ES-I3 (cell line): ENCODE results near the gene KDELR3.

ENCODE experiments used
- H3K36me3 ChIP-seq: 2 replicates; pipeline ENCODE4 v1.6.1; 2013; ENCODE audit warnings: mild to moderate bottlenecking, low read length, control low read depth, moderate library complexity; ENCODE audit not compliant: insufficient read depth
- H3K4me1 ChIP-seq: 2 replicates; pipeline ENCODE4 v1.6.1; 2013; ENCODE audit warnings: mild to moderate bottlenecking, control low read depth, low read length; ENCODE audit not compliant: insufficient read depth
- H3K9ac ChIP-seq: 2 replicates; pipeline ENCODE4 v1.6.1; 2013; ENCODE audit warnings: low read depth, mild to moderate bottlenecking, low read length, moderate library complexity
- H3K9me3 ChIP-seq: 2 replicates; pipeline ENCODE4 v1.6.1; 2013; ENCODE audit warnings: mild to moderate bottlenecking, low read length, moderate library complexity; ENCODE audit not compliant: control insufficient read depth, insufficient read depth

The KDELR3 gene

GRCh38 chr22:38448945-38449745 is 18.8 kb upstream of the KDELR3 start:
- Histone ChIP-seq H3K4me1 (peaks cover 21% of the 10 kb centered on the region), H3K9me3 (no peaks in the 10 kb centered on the region), H3K9ac (no peak overlapping the region), H3K36me3 (no peaks in the 10 kb centered on the region)

GRCh38 chr22:38449776-38450175 is 18.1 kb upstream of the KDELR3 start:
- H3K9ac ChIP-seq = no peak overlapping the region

GRCh38 chr22:38450234-38450797 is 17.6 kb upstream of the KDELR3 start:
- H3K4me1 ChIP-seq = peaks cover 21% of the 10 kb centered on the region
- no peaks in the 10 kb centered on the region for H3K9me3 ChIP-seq
- H3K9ac ChIP-seq = no peak overlapping the region; the same call in 1 of the 2 replicates
- H3K36me3 ChIP-seq = no peaks in the 10 kb centered on the region

More at GRCh38 chr22:38449776-38450175, 18.1 kb upstream of the KDELR3 start:
- peaks cover 21% of the 10 kb centered on the region for H3K4me1 ChIP-seq
- no peaks in the 10 kb centered on the region for H3K36me3 ChIP-seq
- no peaks in the 10 kb centered on the region for H3K9me3 ChIP-seq

- no peaks in the 10 kb centered on the region for H3K9me3 ChIP-seq
- no peaks in the 10 kb centered on the region for H3K36me3 ChIP-seq
- peaks cover 21% of the 10 kb centered on the region for H3K4me1 ChIP-seq
- H3K9ac ChIP-seq = no peak overlapping the region
These were observed 16.5 kb upstream of the KDELR3 start for GRCh38 chr22:38451404-38451803.

GRCh38 chr22:38451864-38452263 is 16.0 kb upstream of the KDELR3 start:
- peaks cover 21% of the 10 kb centered on the region for H3K4me1 ChIP-seq
- H3K9ac ChIP-seq = no peak overlapping the region
- H3K9me3 ChIP-seq = no peaks in the 10 kb centered on the region
- no peaks in the 10 kb centered on the region for H3K36me3 ChIP-seq

- no peaks in the 10 kb centered on the region for H3K9me3 ChIP-seq
- H3K9ac ChIP-seq = no peak overlapping the region
- H3K36me3 ChIP-seq = no peaks in the 10 kb centered on the region
- peaks cover 21% of the 10 kb centered on the region for H3K4me1 ChIP-seq
These were observed 15.4 kb upstream of the KDELR3 start for GRCh38 chr22:38452373-38453065.

- peaks cover 21% of the 10 kb centered on the region for H3K4me1 ChIP-seq
- H3K9ac ChIP-seq = no peak overlapping the region
- H3K9me3 ChIP-seq = no peaks in the 10 kb centered on the region
- H3K36me3 ChIP-seq = no peaks in the 10 kb centered on the region
These were observed 14.7 kb upstream of the KDELR3 start for GRCh38 chr22:38453066-38453672.

- no peaks in the 10 kb centered on the region for H3K9me3 ChIP-seq
- H3K9ac ChIP-seq = no peak overlapping the region; the same call in 1 of the 2 replicates
- peaks cover 21% of the 10 kb centered on the region for H3K4me1 ChIP-seq
- H3K36me3 ChIP-seq = no peaks in the 10 kb centered on the region
These were observed 13.9 kb upstream of the KDELR3 start for GRCh38 chr22:38453996-38454352.

GRCh38 chr22:38454353-38455075 is 13.4 kb upstream of the KDELR3 start:
- Histone ChIP-seq H3K9me3 (no peaks in the 10 kb centered on the region), H3K9ac (peak overlapping the region; percentile 56), H3K4me1 (peaks cover 21% of the 10 kb centered on the region), H3K36me3 (no peaks in the 10 kb centered on the region)

GRCh38 chr22:38455076-38455529 is 12.8 kb upstream of the KDELR3 start, which contains the start of gene KCNJ4:
TSS of gene KCNJ4 (minus strand) at chr22:38455199. CDS start at chr22:38428132, 27,067 bp downstream.
- peaks cover 19% of the 10 kb centered on the region for H3K4me1 ChIP-seq
- H3K9me3 ChIP-seq = no peaks in the 10 kb centered on the region
- no peaks in the 10 kb centered on the region for H3K36me3 ChIP-seq
- H3K9ac ChIP-seq = peak within 1 kb of the TSS; percentile 62

- H3K9ac ChIP-seq = peak overlapping the region; percentile 62; the same call in 1 of the 2 replicates
- H3K9me3 ChIP-seq = no peaks in the 10 kb centered on the region
These were observed 12.2 kb upstream of the KDELR3 start for GRCh38 chr22:38455530-38456271.

GRCh38 chr22:38456272-38456835 is 11.5 kb upstream of the KDELR3 start:
- peak overlapping the region; percentile 62; the same call in 1 of the 2 replicates for H3K9ac ChIP-seq

More at GRCh38 chr22:38455530-38456271, 12.2 kb upstream of the KDELR3 start:
- peaks cover 15% of the 10 kb centered on the region for H3K4me1 ChIP-seq
- H3K36me3 ChIP-seq = no peaks in the 10 kb centered on the region

More at GRCh38 chr22:38456272-38456835, 11.5 kb upstream of the KDELR3 start:
- no peaks in the 10 kb centered on the region for H3K36me3 ChIP-seq
- no peaks in the 10 kb centered on the region for H3K9me3 ChIP-seq
- H3K4me1 ChIP-seq = peaks cover 9% of the 10 kb centered on the region; the same call in 1 of the 2 replicates
